ENCODE data around the gene NOXO1. TPM values are rescaled to one million over a fixed set of nuclear protein-coding genes. Genes with fewer than 3 reads are reported as not detected.
A peak's percentile ranks its signal among the peaks of the same experiment; 100 is the strongest.

The NOXO1 gene
- total and polyA plus RNA-seq, 9 of the 15 experiments (the other 6 are each of a cell fraction or from before 2014, with no cell fraction given): not detected

- CTCF ChIA-PET (ENCODE audit: low intra/inter-chr PET ratio): no interaction called here
- H3K27me3 ChIP-seq (ENCODE audit: control insufficient read depth in 2 of 2, insufficient read depth in 2 of 2, low read length in 2 of 2): no peaks in the 10 kb centered on the region
- WGBS (ENCODE audit: insufficient coverage, low coverage, missing lambda C conversion rate): 78% methylated on average over 11 of the region's 11 CpGs
- FAIRE-seq (no peak), DNase-seq (ENCODE audit: extremely low read depth in 1 of 4, low spot score in 3 of 4) (no peak), ATAC-seq (no peak)
- H3K9me3 ChIP-seq (replicated peaks; ENCODE audit: control insufficient read depth, insufficient read depth, low read depth, low read length): no peaks in the 10 kb centered on the region
- no peak overlapping the region for H3K27ac ChIP-seq (ENCODE audit: extremely low read depth, low read depth, low read length)
- intact Hi-C loops (cut with micrococcal nuclease): no loop called here
- TF ChIP-seq MCM7 (IDR thresholded peaks at IDR 0.05) (no peak), KAT8 (IDR thresholded peaks at IDR 0.05; ENCODE audit: low read depth) (no peak), SUPT5H (IDR thresholded peaks at IDR 0.05) (no peak), ZBTB33 (CRISPR knock-in tag; IDR thresholded peaks at IDR 0.05) (peak; percentile 98)
- in situ Hi-C loops (cut with MboI): no loop called here
- H3K36me3 ChIP-seq (ENCODE audit: control insufficient read depth, insufficient read depth, low read length): peaks cover 7% of the 10 kb centered on the region; the same call in 1 of the 3 replicates
- BruUV-seq (replicated peaks): no TSS peak
- 0 out of 2 replicates have a peak, but pooled peaks cover 7% of the 10 kb centered on the region for H4K20me1 ChIP-seq (replicated peaks; ENCODE audit: control insufficient read depth, insufficient read depth, low read length)
- H3K9me1 ChIP-seq (ENCODE audit: control insufficient read depth, insufficient read depth, low read length): peaks cover 3% of the 10 kb centered on the region
- no peak overlapping the region for H2AFZ ChIP-seq (ENCODE audit: low read depth, low read length)
- peaks cover 25% of the 10 kb centered on the region for H3K79me2 ChIP-seq (ENCODE audit: control insufficient read depth, insufficient read depth, low read length)
- no peak overlapping the region for H3K4me2 ChIP-seq (ENCODE audit: insufficient read depth, low read length)
- POLR2A ChIA-PET: interaction anchor here (0.6 to 1.5 kb wide), 3 partner anchors 11 to 125 kb away, joined by 3 to 6 read pairs (median 3); partner anchors contain the start of gene TRAF7
- no peak overlapping the region for H3K4me3 ChIP-seq
- H3K4me1 ChIP-seq (replicated peaks in 1 of 2; ENCODE audit: control insufficient read depth in 2 of 2, insufficient read depth in 2 of 2, low read length in 2 of 2): peaks cover 25 to 86% of the 10 kb centered on the region in 2 experiments
- H3K9ac ChIP-seq (ENCODE audit: insufficient read depth in 1 of 2, low read depth in 2 of 2, low read length in 2 of 2): peak overlapping the region in 1 of 2 experiments; percentile 55; a peak in 1 of 4 replicates
These were observed 48.8 kb upstream of the NOXO1 start for GRCh38 chr16:2030036-2030435.

Data from K562 (cell line).